Small intestine (tissue), 7 donors: ENCODE measurements around the gene CLDN9. TPM values are rescaled to one million over a fixed set of nuclear protein-coding genes. Genes with fewer than 3 reads are reported as not detected.

Experiments used
- DNase-seq, 2 donors: peaks; one replicate each; pipeline versions ENCODE4 v3.0.0 to v3.0.0-alpha.2; 2013
- FAIRE-seq: peaks from 2 replicates; lab custom pipeline; 2012; peaks lifted over from hg19 to GRCh38; lab: Jason Lieb, UNC
- H3K27ac ChIP-seq, 3 donors: one replicate each; pipeline ENCODE4 v1.5.1; 2013; ENCODE audit warnings: low read length in 2 of 3, mild to moderate bottlenecking in 2 of 3, control low read depth in 1 of 3, inconsistent platforms in 1 of 3, low read depth in 1 of 3, moderate library complexity in 1 of 3
- H3K27me3 ChIP-seq, 3 donors: one replicate each; pipeline ENCODE4 v1.6.1; 2013; ENCODE audit warnings: low read length in 3 of 3, inconsistent platforms in 1 of 3; ENCODE audit not compliant: control insufficient read depth in 3 of 3, insufficient read depth in 3 of 3
- H3K36me3 ChIP-seq, 3 donors: one replicate each; pipeline ENCODE4 v1.6.1; 2013; ENCODE audit warnings: low read length in 3 of 3, inconsistent platforms in 1 of 3, low read depth in 1 of 3, mild to moderate bottlenecking in 1 of 3, moderate library complexity in 1 of 3; ENCODE audit not compliant: control insufficient read depth in 3 of 3, insufficient read depth in 2 of 3
- H3K4me1 ChIP-seq, 3 donors: one replicate each; pipeline ENCODE4 v1.6.1; 2013; ENCODE audit warnings: low read length in 2 of 3, inconsistent platforms in 1 of 3, low read depth in 1 of 3, mild to moderate bottlenecking in 1 of 3, moderate library complexity in 1 of 3; ENCODE audit not compliant: control insufficient read depth in 3 of 3, insufficient read depth in 2 of 3
- H3K4me3 ChIP-seq, 3 donors: one replicate each; pipeline ENCODE4 v1.5.1; 2013; ENCODE audit warnings: low read length in 3 of 3, control low read depth in 1 of 3, inconsistent platforms in 1 of 3, low read depth in 1 of 3, mild to moderate bottlenecking in 1 of 3, moderate library complexity in 1 of 3
- H3K9me3 ChIP-seq, 2 donors: one replicate each; pipeline ENCODE4 v1.6.1; 2013; ENCODE audit warnings: low read depth in 1 of 2, low read length in 1 of 2; ENCODE audit not compliant: control insufficient read depth in 2 of 2, insufficient read depth in 1 of 2
- WGBS, 3 donors: extraction: QIAGEN DNeasy Blood & Tissue Kit; methylation state at CpG; one replicate each; pipeline ENCODE4 v1.1.7; 2013; 5-methylcytosine and 5-hydroxymethylcytosine counted together
- polyA plus RNA-seq, 4 donors: library from polyadenylated mRNA; stranded (reverse) in 3 of 4; unstranded in 1 of 4; fragments of 200-250 nt in 3 of 4; fragments of 120-200 nt in 1 of 4; gene quantifications; one replicate each; pipeline versions ENCODE4 v1.2.1 to v1.2.3, GENCODE V29; 2013
- donor health status: healthy with polysubstance abuse.
- donor health status: control.
- donor health status: control.
- donor health status: Bipolar disorder and iron deficiency.
- donor health status: healthy.

CLDN9 gene
- polyA plus RNA-seq, 4 donors = 0.76 to 2.7 (median 0.99) TPM

DNA sequence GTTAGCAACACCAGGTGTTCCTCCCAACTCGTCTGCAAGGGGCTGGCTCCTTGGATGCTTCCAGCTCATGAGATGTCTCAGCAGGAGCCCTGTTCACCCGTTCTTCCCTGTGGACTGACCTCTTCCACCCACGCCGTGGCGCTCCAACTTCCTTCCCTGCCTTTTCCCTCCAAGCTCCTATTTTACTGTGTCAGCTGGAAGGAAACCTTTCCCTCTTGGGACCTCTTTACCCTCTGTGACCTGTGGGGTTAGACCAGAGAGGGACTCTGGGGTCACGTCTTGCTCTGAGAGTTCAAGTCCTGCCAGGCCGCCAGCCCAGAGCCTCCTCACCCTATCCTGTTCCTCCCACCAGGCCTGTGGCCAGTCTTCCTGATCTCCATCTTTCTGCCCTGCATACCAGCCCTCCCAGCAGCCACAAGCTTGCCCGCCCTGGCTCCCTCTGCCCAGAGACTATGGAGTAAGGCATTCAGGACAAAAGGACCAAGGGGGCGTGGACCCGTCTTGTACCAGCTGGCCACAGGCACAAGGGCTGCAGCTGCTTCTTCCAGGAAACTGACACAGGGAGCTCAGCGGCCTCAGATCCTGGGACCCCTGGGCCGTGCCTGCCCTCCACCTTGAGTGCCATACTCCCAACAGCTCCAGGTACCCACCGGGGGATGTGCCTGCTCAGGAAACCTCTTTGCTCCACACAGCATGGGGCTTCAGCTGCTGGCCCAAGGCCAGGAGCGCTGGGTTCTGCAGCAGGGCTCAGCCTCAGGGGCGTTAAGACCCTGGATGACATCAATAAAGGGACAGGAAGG lies 40.5 kb upstream of the CLDN9 start:
- H3K36me3 ChIP-seq = peaks cover 0 to 65% (median 0%) of the 10 kb centered on the region in 3 donors
- no peak for DNase-seq
- no peak overlapping the region for H3K4me3 ChIP-seq
- H3K9me3 ChIP-seq = no peaks in the 10 kb centered on the region
- no peak overlapping the region for H3K27ac ChIP-seq
- WGBS, 3 donors = 79 to 80% (median 79%) methylated on average over 15 of the region's 15 CpGs
- H3K27me3 ChIP-seq = peaks cover 8 to 15% (median 8%) of the 10 kb centered on the region in 3 donors
- peaks cover 0 to 25% (median 3%) of the 10 kb centered on the region in 3 donors for H3K4me1 ChIP-seq
- no peak for FAIRE-seq

DNA sequence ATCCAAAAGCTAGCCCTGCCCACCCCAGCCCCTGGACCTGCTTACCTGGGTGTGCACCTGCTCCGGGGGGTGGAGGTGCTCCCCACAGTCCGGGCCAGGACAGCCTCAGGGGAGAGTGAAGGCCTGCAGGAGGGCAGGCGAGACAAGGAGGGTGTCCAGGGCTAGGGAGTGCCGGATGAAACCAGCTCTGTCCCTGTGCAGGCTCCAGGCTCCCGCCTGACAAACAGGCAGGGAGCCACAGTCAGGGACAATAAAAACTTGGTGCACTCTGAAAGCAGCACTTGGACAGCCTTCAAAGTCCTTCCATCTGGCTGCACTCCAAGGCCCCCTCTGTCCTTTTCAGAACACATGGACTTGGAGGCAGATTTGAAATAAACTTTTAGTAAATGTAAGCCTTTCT lies 39.6 kb upstream of the CLDN9 start:
- H3K9me3 ChIP-seq = no peaks in the 10 kb centered on the region
- peaks cover 0 to 18% (median 3%) of the 10 kb centered on the region in 3 donors for H3K4me1 ChIP-seq
- 46 to 73% (median 73%) methylated on average over 5 of the region's 5 CpGs for WGBS, 3 donors
- no peak overlapping the region for H3K27ac ChIP-seq
- no peak overlapping the region for H3K4me3 ChIP-seq
- peaks cover 0 to 7% (median 0%) of the 10 kb centered on the region in 3 donors for H3K27me3 ChIP-seq
- no peak for FAIRE-seq
- H3K36me3 ChIP-seq = peaks cover 0 to 71% (median 0%) of the 10 kb centered on the region in 3 donors
- no peak for DNase-seq

DNA sequence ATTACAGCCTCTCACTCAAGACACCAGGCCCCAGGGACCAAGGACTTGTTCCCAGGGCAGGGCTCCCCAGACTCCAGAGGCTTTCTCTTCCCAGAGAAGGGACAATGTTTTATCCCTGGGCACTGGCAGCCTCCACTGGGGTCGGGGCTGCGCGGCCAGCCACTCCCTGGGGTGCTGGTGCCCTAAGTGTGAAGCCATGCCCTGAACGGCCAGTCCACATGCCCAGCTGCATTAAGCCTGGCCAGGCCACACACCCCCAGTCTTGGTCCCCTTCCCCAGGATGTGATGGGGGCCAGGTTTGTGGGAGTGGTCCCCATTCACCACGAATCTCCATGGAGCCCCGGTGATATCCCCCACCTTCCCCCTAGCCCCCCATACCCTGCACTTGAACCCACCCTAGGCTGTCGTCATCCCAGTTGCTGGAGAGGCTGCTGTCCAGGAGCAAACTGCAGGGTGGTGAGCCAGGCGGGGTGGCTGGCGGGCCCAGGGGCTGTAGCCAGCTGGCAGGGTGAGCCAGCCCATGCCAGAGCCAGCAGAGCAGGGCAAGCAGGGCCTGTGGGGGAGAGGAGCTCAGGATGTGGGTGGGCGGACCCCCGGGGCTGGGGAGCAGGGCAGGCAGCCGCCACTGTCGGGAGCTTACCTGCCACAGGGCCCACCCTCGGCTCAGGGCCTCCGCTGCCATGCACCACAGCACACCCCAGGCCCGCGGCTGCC lies 39.0 kb upstream of the CLDN9 start:
- no peaks in the 10 kb centered on the region for H3K9me3 ChIP-seq
- H3K36me3 ChIP-seq = peaks cover 0 to 71% (median 0%) of the 10 kb centered on the region in 3 donors
- H3K4me3 ChIP-seq = no peak overlapping the region
- WGBS, 3 donors = 87 to 94% (median 89%) methylated on average over 13 to 17 of the region's 17 CpGs
- no peaks in the 10 kb centered on the region for H3K27me3 ChIP-seq
- no peak overlapping the region for H3K27ac ChIP-seq
- H3K4me1 ChIP-seq = peaks cover 0 to 12% (median 0%) of the 10 kb centered on the region in 3 donors
- FAIRE-seq = no peak
- DNase-seq = no peak

DNA sequence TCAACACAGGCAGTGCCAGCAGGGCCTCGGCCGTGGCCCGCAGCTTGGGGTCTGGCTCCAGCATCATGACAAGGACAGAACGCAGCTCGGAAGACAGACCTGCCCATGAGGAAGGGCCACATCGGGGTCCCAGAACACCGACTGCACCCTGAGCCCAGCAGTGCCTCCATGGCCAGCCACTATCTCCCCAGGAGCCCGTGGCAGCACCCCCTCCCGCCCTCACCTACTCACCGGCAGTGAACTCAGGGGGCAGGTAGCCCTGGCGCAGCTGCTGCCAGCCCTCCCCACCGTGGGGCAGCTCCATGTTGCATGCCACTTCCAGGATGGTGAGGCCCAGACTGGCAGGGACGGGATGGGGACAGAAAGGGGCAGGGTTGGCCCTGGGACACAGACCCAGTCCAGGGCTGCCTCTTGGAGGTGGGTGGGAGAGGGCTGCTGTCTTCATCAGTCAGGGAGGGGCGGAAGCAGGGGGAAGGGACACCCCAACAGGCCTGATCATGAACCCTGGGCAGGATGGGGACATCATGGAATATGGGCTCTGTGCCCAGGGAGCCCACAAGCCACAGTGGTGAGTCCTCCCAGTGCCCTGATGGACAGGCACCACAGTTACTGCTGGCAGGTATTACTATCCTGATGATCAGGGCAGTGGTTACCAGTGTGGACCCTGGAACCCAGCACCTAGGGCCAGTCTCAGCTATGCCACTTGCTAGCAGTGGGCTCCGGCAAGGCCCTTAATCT lies 38.2 kb upstream of the CLDN9 start:
- 91 to 94% (median 93%) methylated on average over 14 to 15 of the region's 15 CpGs for WGBS, 3 donors
- no peak for FAIRE-seq

GRCh38 chr16:2975161-2975795 lies 37.4 kb upstream of the CLDN9 start:
- peaks cover 0 to 2% (median 0%) of the 10 kb centered on the region in 3 donors for H3K27me3 ChIP-seq
- no peak overlapping the region for H3K27ac ChIP-seq
- H3K4me1 ChIP-seq = peaks cover 0 to 15% (median 0%) of the 10 kb centered on the region in 3 donors
- no peak overlapping the region for H3K4me3 ChIP-seq
- no peak for DNase-seq
- no peak for FAIRE-seq
- H3K36me3 ChIP-seq = peaks cover 0 to 71% (median 0%) of the 10 kb centered on the region in 3 donors
- WGBS, 3 donors = 94 to 95% (median 95%) methylated on average over 27 to 28 of the region's 28 CpGs
- H3K9me3 ChIP-seq = no peaks in the 10 kb centered on the region

More for the DNA sequence above, 38.2 kb upstream of the CLDN9 start:
- H3K27me3 ChIP-seq = no peaks in the 10 kb centered on the region
- H3K4me3 ChIP-seq = no peak overlapping the region
- no peak overlapping the region for H3K27ac ChIP-seq
- H3K9me3 ChIP-seq = no peaks in the 10 kb centered on the region
- DNase-seq = no peak
- peaks cover 0 to 71% (median 0%) of the 10 kb centered on the region in 3 donors for H3K36me3 ChIP-seq
- H3K4me1 ChIP-seq = peaks cover 0 to 13% (median 0%) of the 10 kb centered on the region in 3 donors

DNA sequence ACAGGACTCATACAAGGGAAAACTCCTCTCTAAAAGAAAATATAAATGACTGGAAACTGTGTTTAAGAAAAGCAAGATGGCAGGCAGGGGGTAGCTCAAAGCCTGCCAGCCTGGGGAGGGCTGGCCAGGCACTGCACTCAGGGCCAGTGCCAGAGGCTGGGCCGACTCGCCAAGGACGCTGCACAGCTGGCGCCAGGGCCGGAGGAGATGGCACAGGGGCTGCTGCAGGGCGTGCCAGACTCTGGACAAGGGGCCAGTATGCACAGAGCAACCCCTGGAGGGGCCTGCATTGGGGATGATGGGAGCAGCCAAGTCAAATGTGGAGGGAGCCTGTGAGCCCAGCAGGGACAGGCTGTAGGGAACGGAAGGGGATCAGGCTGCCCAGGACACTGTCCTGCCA lies 36.5 kb upstream of the CLDN9 start:
- FAIRE-seq (no peak), DNase-seq (no peak)
- Histone ChIP-seq H3K27me3 (peaks cover 0 to 2% (median 0%) of the 10 kb centered on the region in 3 donors), H3K36me3 (peaks cover 0 to 64% (median 0%) of the 10 kb centered on the region in 3 donors), H3K4me1 (peaks cover 0 to 12% (median 0%) of the 10 kb centered on the region in 3 donors), H3K27ac (no peak overlapping the region), H3K9me3 (no peaks in the 10 kb centered on the region), H3K4me3 (no peak overlapping the region)
- 91 to 94% (median 93%) methylated on average over 7 of the region's 7 CpGs for WGBS, 3 donors

DNA sequence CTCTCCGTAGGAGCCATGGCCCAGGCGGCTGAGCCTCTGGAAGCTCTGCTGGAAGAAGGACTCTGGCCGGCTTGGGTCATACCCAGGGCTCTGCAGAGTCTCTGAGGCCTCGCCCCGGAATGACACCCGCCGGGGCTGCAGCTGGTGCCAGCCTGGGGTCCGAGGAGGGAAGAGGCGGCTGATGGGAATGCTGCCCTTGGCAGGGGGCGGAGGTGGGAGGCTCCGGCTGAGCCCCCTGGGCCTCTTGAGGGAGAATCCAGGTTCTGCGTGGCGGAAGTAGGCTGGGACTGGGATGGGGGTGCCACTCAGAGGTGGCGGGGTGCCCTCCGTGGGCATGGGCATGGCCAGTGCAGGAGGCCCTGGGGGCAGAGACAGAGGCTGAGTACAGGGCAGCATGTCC lies 36.0 kb upstream of the CLDN9 start:
- H3K27ac ChIP-seq = no peak overlapping the region
- H3K36me3 ChIP-seq = peaks cover 0 to 59% (median 0%) of the 10 kb centered on the region in 3 donors
- DNase-seq (no peak), FAIRE-seq (no peak)
- WGBS, 3 donors = 78 to 92% (median 84%) methylated on average over 14 to 15 of the region's 15 CpGs
- H3K27me3 ChIP-seq = peaks cover 0 to 2% (median 0%) of the 10 kb centered on the region in 3 donors
- peaks cover 0 to 17% (median 0%) of the 10 kb centered on the region in 3 donors for H3K4me1 ChIP-seq
- H3K4me3 ChIP-seq = no peak overlapping the region
- no peaks in the 10 kb centered on the region for H3K9me3 ChIP-seq
